ENCODE data around the gene LTA. TPM values are rescaled to one million over a fixed set of nuclear protein-coding genes. Genes with fewer than 3 reads are reported as not detected.
A peak's percentile ranks its signal among the peaks of the same experiment; 100 is the strongest.

Gene LTA
- total and polyA plus RNA-seq, 10 donors = 2.4 to 14.4 (median 5.7) TPM

DNA sequence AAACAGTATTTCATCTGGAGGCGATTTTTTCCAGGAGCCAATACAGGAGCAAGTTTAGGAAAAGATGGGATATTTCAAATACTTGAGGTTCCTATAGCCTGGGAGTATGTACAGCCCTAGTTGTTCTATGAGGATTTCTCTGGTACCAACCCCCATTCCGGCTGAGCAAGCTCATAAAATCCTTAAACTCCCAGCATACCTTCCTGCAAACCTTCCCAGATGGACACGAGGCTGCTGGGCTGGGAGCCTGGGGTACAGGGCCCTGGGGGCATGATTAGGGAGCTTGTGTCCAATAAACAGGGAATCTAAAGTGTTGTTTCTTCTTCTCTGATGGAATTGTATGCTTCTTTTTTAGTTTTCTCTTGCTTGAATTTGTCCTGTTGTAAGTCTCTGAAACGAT is 49.9 kb downstream of the LTA start:
- peaks cover 14 to 43% (median 29%) of the 10 kb centered on the region in 6 donors for H3K4me1 ChIP-seq
- H3K27ac ChIP-seq = peak overlapping the region in 7 of 8 donors; percentile 97 to 100 (median 99)
- H3K4me3 ChIP-seq = peak overlapping the region in 6 of 8 donors; percentile 57 to 89 (median 73)
- no peaks in the 10 kb centered on the region for H3K27me3 ChIP-seq (replicated peaks in 1 of 7)
- peaks cover 7 to 49% (median 38%) of the 10 kb centered on the region in 6 donors for H3K36me3 ChIP-seq
- intact Hi-C loops (cut with DNase I; ENCODE audit: low total_unique reads) = no loop called here
- TF ChIP-seq POLR2A (IDR thresholded peaks at IDR 0.05) = no peak
- no peak for TF ChIP-seq POLR2AphosphoS5 (IDR thresholded peaks at IDR 0.05)
- TF ChIP-seq, protein P1, sequence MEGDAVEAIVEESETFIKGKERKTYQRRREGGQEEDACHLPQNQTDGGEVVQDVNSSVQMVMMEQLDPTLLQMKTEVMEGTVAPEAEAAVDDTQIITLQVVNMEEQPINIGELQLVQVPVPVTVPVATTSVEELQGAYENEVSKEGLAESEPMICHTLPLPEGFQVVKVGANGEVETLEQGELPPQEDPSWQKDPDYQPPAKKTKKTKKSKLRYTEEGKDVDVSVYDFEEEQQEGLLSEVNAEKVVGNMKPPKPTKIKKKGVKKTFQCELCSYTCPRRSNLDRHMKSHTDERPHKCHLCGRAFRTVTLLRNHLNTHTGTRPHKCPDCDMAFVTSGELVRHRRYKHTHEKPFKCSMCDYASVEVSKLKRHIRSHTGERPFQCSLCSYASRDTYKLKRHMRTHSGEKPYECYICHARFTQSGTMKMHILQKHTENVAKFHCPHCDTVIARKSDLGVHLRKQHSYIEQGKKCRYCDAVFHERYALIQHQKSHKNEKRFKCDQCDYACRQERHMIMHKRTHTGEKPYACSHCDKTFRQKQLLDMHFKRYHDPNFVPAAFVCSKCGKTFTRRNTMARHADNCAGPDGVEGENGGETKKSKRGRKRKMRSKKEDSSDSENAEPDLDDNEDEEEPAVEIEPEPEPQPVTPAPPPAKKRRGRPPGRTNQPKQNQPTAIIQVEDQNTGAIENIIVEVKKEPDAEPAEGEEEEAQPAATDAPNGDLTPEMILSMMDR (IDR thresholded peaks at IDR 0.05 in 8 of 11, conservative IDR thresholded peaks at IDR 0.05 in 3 of 11) = no peak
- 34 to 60% (median 50%) methylated on average over 4 of the region's 4 CpGs for WGBS, 5 donors
- H3K9me3 ChIP-seq = no peaks in the 10 kb centered on the region
- DNase-seq = no peak

DNA sequence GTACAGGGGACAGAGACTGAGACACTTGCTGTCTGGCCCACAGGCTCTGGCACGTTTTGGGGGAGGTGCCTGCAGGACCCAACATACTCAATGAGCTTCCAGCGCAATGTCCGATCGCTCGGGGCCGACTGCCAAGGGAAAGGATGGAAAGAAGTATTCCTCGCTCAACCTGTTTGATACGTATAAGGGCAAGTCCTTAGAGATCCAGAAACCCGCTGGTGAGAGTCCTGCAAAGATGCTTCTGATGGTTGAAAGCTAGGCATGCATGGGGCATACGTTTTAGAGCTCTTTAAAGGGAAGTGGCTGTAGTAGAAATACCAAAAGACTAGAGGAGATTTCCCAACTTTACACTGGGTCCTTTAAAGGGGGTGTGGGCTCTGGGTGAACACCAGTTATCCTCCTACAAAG is 50.6 kb downstream of the LTA start:
- no peak for DNase-seq
- intact Hi-C loops (cut with DNase I; ENCODE audit: low total_unique reads) = no loop called here
- TF ChIP-seq POLR2A (IDR thresholded peaks at IDR 0.05) (no peak), POLR2AphosphoS5 (IDR thresholded peaks at IDR 0.05) (no peak)
- TF ChIP-seq, protein P1 (IDR thresholded peaks at IDR 0.05 in 8 of 11, conservative IDR thresholded peaks at IDR 0.05 in 3 of 11) = no peak
- H3K36me3 ChIP-seq = peaks cover 7 to 56% (median 45%) of the 10 kb centered on the region in 6 donors
- peak overlapping the region in 1 of 8 donors; percentile 84 for H3K4me3 ChIP-seq
- peak overlapping the region in 6 of 8 donors; percentile 97 to 100 (median 99) for H3K27ac ChIP-seq
- no peaks in the 10 kb centered on the region for H3K9me3 ChIP-seq
- 60 to 78% (median 70%) methylated on average over 10 of the region's 10 CpGs for WGBS, 5 donors
- H3K4me1 ChIP-seq = peaks cover 14 to 37% (median 28%) of the 10 kb centered on the region in 6 donors
- no peaks in the 10 kb centered on the region for H3K27me3 ChIP-seq (replicated peaks in 1 of 7)

Small RNAs within 50 kb of the gene (small RNA-seq; reads per million reads assigned to genes)
- gene SNORA38 (5.1 to 20.6 (median 10.4) reads per million in 4 donors), gene SNORD117 (202 to 402 (median 277) reads per million in 4 donors), gene SNORD84 (0 reads per million in 4 donors), gene UQCRHP1 (0 reads per million in 4 donors)

Other genes starting within 250 kb of the LTA start
Only the 30 nearest of the 34 such genes appear.
- gene HLA-B, start 215.1 kb upstream of the LTA start, total RNA-seq = 1,000 to 10,000 TPM; 3,415 to 5,675 (median 4,969) TPM
- 1,000 to 10,000 TPM; 2,503 to 3,140 (median 2,736) TPM for gene HLA-B, start 215.1 kb upstream of the LTA start, polyA plus RNA-seq
- 10 to 100 TPM; 14.6 to 19.7 (median 15.2) TPM for gene MICA, start 168.7 kb upstream of the LTA start, total RNA-seq
- 10 to 100 TPM in 2 of 3 donors, 1 to 10 TPM in 1; 7.8 to 27.4 (median 17.0) TPM for gene MICA, start 168.7 kb upstream of the LTA start, polyA plus RNA-seq
- gene MICB, start 74.1 kb upstream of the LTA start, total RNA-seq = 10 to 100 TPM; 13.8 to 21.4 (median 15.0) TPM
- gene MICB, start 74.1 kb upstream of the LTA start, polyA plus RNA-seq = 1 to 10 TPM; 6.9 to 8.3 (median 6.9) TPM
- gene MCCD1, start 43.3 kb upstream of the LTA start, total RNA-seq = not detected
- gene MCCD1, start 43.3 kb upstream of the LTA start, polyA plus RNA-seq = not detected
- 100 to 1,000 TPM; 291 to 417 (median 354) TPM for gene DDX39B, start 30.3 kb upstream of the LTA start, total RNA-seq
- 100 to 1,000 TPM; 316 to 768 (median 493) TPM for gene DDX39B, start 30.3 kb upstream of the LTA start, polyA plus RNA-seq
- 1 to 10 TPM; 2.0 to 3.7 (median 2.7) TPM for gene ATP6V1G2, start 25.7 kb upstream of the LTA start, total RNA-seq
- gene ATP6V1G2, start 25.7 kb upstream of the LTA start, polyA plus RNA-seq = 1 to 10 TPM; 1.9 to 2.7 (median 2.2) TPM
- 10 to 100 TPM; 11.0 to 36.3 (median 19.4) TPM for gene NFKBIL1, start 24.7 kb upstream of the LTA start, total RNA-seq
- gene NFKBIL1, start 24.7 kb upstream of the LTA start, polyA plus RNA-seq = 10 to 100 TPM; 16.9 to 24.2 (median 19.3) TPM
- gene TNF, start 3.3 kb downstream of the LTA start, total RNA-seq = 10 to 100 TPM in 5 of 7 donors, 1 to 10 TPM in 2; 6.5 to 18.3 (median 11.6) TPM
- 10 to 100 TPM in 2 of 3 donors, 1 to 10 TPM in 1; 5.5 to 17.3 (median 13.3) TPM for gene TNF, start 3.3 kb downstream of the LTA start, polyA plus RNA-seq
- gene LTB, start 10.1 kb downstream of the LTA start, total RNA-seq = 100 to 1,000 TPM in 6 of 7 donors, 10 to 100 TPM in 1; 83.0 to 403 (median 162) TPM
- 1,000 to 10,000 TPM in 1 of 3 donors, 100 to 1,000 TPM in 2; 804 to 1,256 (median 838) TPM for gene LTB, start 10.1 kb downstream of the LTA start, polyA plus RNA-seq
- gene LST1, start 14.0 kb downstream of the LTA start, total RNA-seq = 100 to 1,000 TPM; 139 to 268 (median 217) TPM
- gene LST1, start 14.0 kb downstream of the LTA start, polyA plus RNA-seq = 100 to 1,000 TPM; 128 to 214 (median 203) TPM
- 10 to 100 TPM in 6 of 7 donors, 1 to 10 TPM in 1; 7.8 to 28.1 (median 12.1) TPM for gene NCR3, start 20.7 kb downstream of the LTA start, total RNA-seq
- 10 to 100 TPM; 15.9 to 30.3 (median 25.3) TPM for gene NCR3, start 20.7 kb downstream of the LTA start, polyA plus RNA-seq
- 100 to 1,000 TPM; 258 to 479 (median 310) TPM for gene AIF1, start 42.9 kb downstream of the LTA start, total RNA-seq
- 100 to 1,000 TPM; 258 to 416 (median 312) TPM for gene AIF1, start 42.9 kb downstream of the LTA start, polyA plus RNA-seq
- gene PRRC2A, start 48.4 kb downstream of the LTA start, total RNA-seq = 100 to 1,000 TPM; 119 to 198 (median 176) TPM
- 100 to 1,000 TPM in 2 of 3 donors, 10 to 100 TPM in 1; 84.1 to 151 (median 146) TPM for gene PRRC2A, start 48.4 kb downstream of the LTA start, polyA plus RNA-seq
- gene BAG6, start 80.4 kb downstream of the LTA start, total RNA-seq = 100 to 1,000 TPM; 211 to 328 (median 260) TPM
- 100 to 1,000 TPM; 195 to 311 (median 310) TPM for gene BAG6, start 80.4 kb downstream of the LTA start, polyA plus RNA-seq
- 1 to 10 TPM in 6 of 7 donors, under 1 TPM in 1; 0.66 to 3.9 (median 2.5) TPM for gene APOM, start 83.6 kb downstream of the LTA start, total RNA-seq
- 1 to 10 TPM; 4.7 to 9.7 (median 7.5) TPM for gene APOM, start 83.6 kb downstream of the LTA start, polyA plus RNA-seq
- gene C6orf47, start 88.5 kb downstream of the LTA start, total RNA-seq = 10 to 100 TPM; 24.1 to 37.4 (median 28.6) TPM
- 10 to 100 TPM; 12.2 to 22.6 (median 13.4) TPM for gene C6orf47, start 88.5 kb downstream of the LTA start, polyA plus RNA-seq
- 10 to 100 TPM; 12.7 to 21.3 (median 17.4) TPM for gene GPANK1, start 92.7 kb downstream of the LTA start, total RNA-seq
- 10 to 100 TPM; 12.4 to 19.2 (median 14.8) TPM for gene GPANK1, start 92.7 kb downstream of the LTA start, polyA plus RNA-seq
- gene CSNK2B, start 93.8 kb downstream of the LTA start, total RNA-seq = 100 to 1,000 TPM; 122 to 294 (median 150) TPM
- 100 to 1,000 TPM; 132 to 163 (median 139) TPM for gene CSNK2B, start 93.8 kb downstream of the LTA start, polyA plus RNA-seq
- 10 to 100 TPM; 11.0 to 25.3 (median 16.3) TPM for gene LY6G5B, start 97.7 kb downstream of the LTA start, total RNA-seq
- 1 to 10 TPM; 3.0 to 5.8 (median 3.7) TPM for gene LY6G5B, start 97.7 kb downstream of the LTA start, polyA plus RNA-seq
- gene LY6G5C, start 108.8 kb downstream of the LTA start, total RNA-seq = 1 to 10 TPM; 3.3 to 7.9 (median 5.8) TPM
- gene LY6G5C, start 108.8 kb downstream of the LTA start, polyA plus RNA-seq = 1 to 10 TPM; 3.3 to 4.3 (median 3.5) TPM
- gene ABHD16A, start 131.0 kb downstream of the LTA start, total RNA-seq = 10 to 100 TPM; 55.8 to 80.7 (median 71.1) TPM
- 10 to 100 TPM; 30.2 to 42.3 (median 34.4) TPM for gene ABHD16A, start 131.0 kb downstream of the LTA start, polyA plus RNA-seq
- gene LY6G6F, start 134.6 kb downstream of the LTA start, total RNA-seq = 1 to 10 TPM; 1.6 to 4.9 (median 2.2) TPM
- gene LY6G6F, start 134.6 kb downstream of the LTA start, polyA plus RNA-seq = under 1 TPM; 0.11 to 0.68 (median 0.35) TPM
- not detected for gene LY6G6D, start 143.1 kb downstream of the LTA start, total RNA-seq
- not detected for gene LY6G6D, start 143.1 kb downstream of the LTA start, polyA plus RNA-seq
- under 1 TPM in 2 of 7 donors, not detected in 5; 0.49 to 0.77 TPM for gene LY6G6C, start 149.5 kb downstream of the LTA start, total RNA-seq
- gene LY6G6C, start 149.5 kb downstream of the LTA start, polyA plus RNA-seq = not detected
- gene MPIG6B, start 151.1 kb downstream of the LTA start, total RNA-seq = 10 to 100 TPM in 4 of 7 donors, 1 to 10 TPM in 3; 7.9 to 15.1 (median 10.6) TPM
- gene MPIG6B, start 151.1 kb downstream of the LTA start, polyA plus RNA-seq = under 1 TPM; 0.46 to 0.61 (median 0.48) TPM
- 100 to 1,000 TPM in 1 of 7 donors, 10 to 100 TPM in 6; 63.0 to 116 (median 72.3) TPM for gene DDAH2, start 157.0 kb downstream of the LTA start, total RNA-seq
- gene DDAH2, start 157.0 kb downstream of the LTA start, polyA plus RNA-seq = 10 to 100 TPM; 67.1 to 84.7 (median 81.0) TPM
- gene CLIC1, start 164.2 kb downstream of the LTA start, total RNA-seq = 100 to 1,000 TPM; 296 to 392 (median 326) TPM
- gene CLIC1, start 164.2 kb downstream of the LTA start, polyA plus RNA-seq = 100 to 1,000 TPM; 321 to 447 (median 388) TPM
- gene MSH5, start 167.7 kb downstream of the LTA start, total RNA-seq = 10 to 100 TPM; 20.2 to 35.2 (median 27.6) TPM
- 10 to 100 TPM; 11.2 to 26.7 (median 23.1) TPM for gene MSH5, start 167.7 kb downstream of the LTA start, polyA plus RNA-seq
- gene SAPCD1, start 190.4 kb downstream of the LTA start, total RNA-seq = 10 to 100 TPM in 1 of 7 donors, 1 to 10 TPM in 5, not detected in 1; 3.6 to 11.8 (median 5.3) TPM
- 10 to 100 TPM in 1 of 3 donors, 1 to 10 TPM in 2; 7.5 to 14.2 (median 8.3) TPM for gene SAPCD1, start 190.4 kb downstream of the LTA start, polyA plus RNA-seq
- gene VWA7, start 205.0 kb downstream of the LTA start, total RNA-seq = 1 to 10 TPM in 4 of 7 donors, under 1 TPM in 2, not detected in 1; 0.68 to 2.6 (median 1.3) TPM
- gene VWA7, start 205.0 kb downstream of the LTA start, polyA plus RNA-seq = 1 to 10 TPM in 1 of 3 donors, under 1 TPM in 2; 0.09 to 1.2 (median 0.11) TPM

Data from spleen (tissue), 11 donors.